GM23248 (cell line): ENCODE measurements around the gene CSMD2.

ENCODE experiments used
- EZH2 ChIP-seq: fragments of 200-600 bp; sonication (generic); IDR thresholded peaks from 2 replicates; pipeline ENCODE4 v1.6.1; 2018; ENCODE audit warnings: antibody characterized with exemption, mild to moderate bottlenecking; ENCODE audit not compliant: insufficient read depth, poor library complexity, severe bottlenecking
- EZH2phosphoT487 ChIP-seq: fragments of 200-600 bp; sonication (generic); IDR thresholded peaks from 2 replicates; pipeline ENCODE4 v1.6.1; 2018; ENCODE audit warnings: antibody characterized with exemption, moderate library complexity, mild to moderate bottlenecking, low read depth; ENCODE audit not compliant: insufficient read depth

DNA sequence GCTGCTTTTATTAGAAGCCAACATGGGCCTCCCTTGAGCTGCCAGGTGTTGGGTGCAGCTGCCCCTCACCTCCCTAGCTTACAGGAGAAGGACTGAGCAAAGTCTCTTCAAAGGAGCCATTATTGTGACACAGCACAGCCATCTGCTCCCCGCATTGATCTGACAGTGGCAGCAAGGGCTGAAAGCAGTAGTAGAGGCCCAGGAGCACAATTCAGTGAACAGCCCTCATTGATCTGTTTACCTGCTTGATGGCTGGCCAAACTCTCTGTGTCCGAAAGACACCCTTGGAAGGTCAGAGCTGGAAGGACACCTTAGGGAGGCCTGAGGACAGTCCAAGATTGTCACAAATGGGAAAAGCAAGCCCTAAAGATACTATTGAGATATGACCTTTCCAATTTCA, 286.6 kb downstream of the CSMD2 start:
- TF ChIP-seq EZH2phosphoT487 (no peak), EZH2 (no peak)
